ENCODE measurements around the gene ALDH1B1.

DNA sequence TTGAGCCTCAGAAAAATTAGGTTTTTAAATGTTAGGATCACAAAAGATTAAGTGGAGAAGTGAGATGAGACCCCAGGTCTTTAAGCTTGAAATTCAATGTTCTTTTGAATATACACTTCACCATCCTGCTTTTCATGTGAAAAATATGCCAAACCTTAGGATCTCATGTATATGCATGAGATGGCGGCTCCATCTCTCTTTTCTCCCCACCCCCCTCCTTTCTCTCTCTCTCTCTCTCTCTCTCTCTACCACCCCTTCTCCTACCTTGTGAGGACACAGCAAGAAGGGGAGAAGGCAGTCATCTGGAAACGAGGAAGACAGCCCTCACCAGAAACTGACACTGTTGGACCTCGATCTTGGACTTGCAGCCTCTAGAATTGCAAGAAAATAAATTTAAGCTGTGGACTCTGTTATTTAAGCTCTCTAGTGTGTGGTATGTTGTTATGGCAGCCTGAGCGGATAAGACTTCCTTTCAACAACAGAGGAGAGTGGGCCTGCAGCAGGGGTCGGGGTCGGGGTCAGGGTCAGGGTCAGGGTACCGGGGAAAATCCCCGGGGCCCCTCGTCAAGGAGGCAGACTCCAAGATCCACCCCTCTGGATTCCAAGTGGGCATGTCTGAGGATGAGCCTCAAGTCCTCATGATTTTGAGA lies 16.4 kb upstream of the ALDH1B1 start:
- TF ChIP-seq, protein P1, sequence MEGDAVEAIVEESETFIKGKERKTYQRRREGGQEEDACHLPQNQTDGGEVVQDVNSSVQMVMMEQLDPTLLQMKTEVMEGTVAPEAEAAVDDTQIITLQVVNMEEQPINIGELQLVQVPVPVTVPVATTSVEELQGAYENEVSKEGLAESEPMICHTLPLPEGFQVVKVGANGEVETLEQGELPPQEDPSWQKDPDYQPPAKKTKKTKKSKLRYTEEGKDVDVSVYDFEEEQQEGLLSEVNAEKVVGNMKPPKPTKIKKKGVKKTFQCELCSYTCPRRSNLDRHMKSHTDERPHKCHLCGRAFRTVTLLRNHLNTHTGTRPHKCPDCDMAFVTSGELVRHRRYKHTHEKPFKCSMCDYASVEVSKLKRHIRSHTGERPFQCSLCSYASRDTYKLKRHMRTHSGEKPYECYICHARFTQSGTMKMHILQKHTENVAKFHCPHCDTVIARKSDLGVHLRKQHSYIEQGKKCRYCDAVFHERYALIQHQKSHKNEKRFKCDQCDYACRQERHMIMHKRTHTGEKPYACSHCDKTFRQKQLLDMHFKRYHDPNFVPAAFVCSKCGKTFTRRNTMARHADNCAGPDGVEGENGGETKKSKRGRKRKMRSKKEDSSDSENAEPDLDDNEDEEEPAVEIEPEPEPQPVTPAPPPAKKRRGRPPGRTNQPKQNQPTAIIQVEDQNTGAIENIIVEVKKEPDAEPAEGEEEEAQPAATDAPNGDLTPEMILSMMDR (conservative IDR thresholded peaks at IDR 0.05 in 1 of 2, IDR thresholded peaks at IDR 0.05 in 1 of 2; ENCODE audit: low read depth in 1 of 2, low read length in 2 of 2), result no peak
- no peak for TF ChIP-seq EZH2 (IDR thresholded peaks at IDR 0.05; ENCODE audit: low read length, missing control alignments)

All from fibroblast of lung (primary cell).